BJ (cell line): ENCODE measurements around the gene CD38. TPM values are rescaled to one million over a fixed set of nuclear protein-coding genes. Genes with fewer than 3 reads are reported as not detected.

Source experiments
- CTCF ChIA-PET: fragments of 350-600 bp; formaldehyde crosslinking; extraction: SDS; loops from one replicate; lab custom pipeline; 2021; ENCODE audit warnings: antibody characterized with exemption, inconsistent platforms; lab: Yijun Ruan, JAX
- POLR2A ChIA-PET: fragments of 300-600 bp; sonication (Branson Sonifier 250); formaldehyde crosslinking; extraction: SDS; loops from one replicate; lab custom pipeline; 2021; ENCODE audit warnings: antibody characterized with exemption; lab: Charles Lee
- DNase-seq: peaks from one replicate; pipeline ENCODE4 v3.0.0-alpha.2; 2011; ENCODE audit warnings: low read depth
- H3K27me3 ChIP-seq: 2 replicates; pipeline ENCODE4 v1.6.0; 2011; ENCODE audit warnings: low read length; ENCODE audit not compliant: control insufficient read depth, insufficient read depth
- H3K36me3 ChIP-seq: 2 replicates; pipeline ENCODE4 v1.5.1; 2011; ENCODE audit warnings: low read length; ENCODE audit not compliant: control insufficient read depth, insufficient read depth
- H3K4me3 ChIP-seq: 2 replicates; pipeline ENCODE4 v1.5.1; 2011; ENCODE audit warnings: low read depth, mild to moderate bottlenecking, control low read depth, low read length
- polyA plus RNA-seq: library from polyadenylated mRNA; depleted of rRNA; stranded (reverse); fragments of >200 nt; gene quantifications from 2 replicates; pipeline ENCODE4 v1.2.3, GENCODE V29; 2011
- TF ChIP-seq, protein P1 (sequence below): IDR thresholded peaks from 2 replicates; pipeline ENCODE4 v1.5.1; 2011; ENCODE audit warnings: low read depth, mild to moderate bottlenecking, control low read depth, inconsistent platforms, low read length, moderate library complexity; ENCODE audit not compliant: insufficient read depth

The CD38 gene
- polyA plus RNA-seq, 1 experiment = not detected

DNA sequence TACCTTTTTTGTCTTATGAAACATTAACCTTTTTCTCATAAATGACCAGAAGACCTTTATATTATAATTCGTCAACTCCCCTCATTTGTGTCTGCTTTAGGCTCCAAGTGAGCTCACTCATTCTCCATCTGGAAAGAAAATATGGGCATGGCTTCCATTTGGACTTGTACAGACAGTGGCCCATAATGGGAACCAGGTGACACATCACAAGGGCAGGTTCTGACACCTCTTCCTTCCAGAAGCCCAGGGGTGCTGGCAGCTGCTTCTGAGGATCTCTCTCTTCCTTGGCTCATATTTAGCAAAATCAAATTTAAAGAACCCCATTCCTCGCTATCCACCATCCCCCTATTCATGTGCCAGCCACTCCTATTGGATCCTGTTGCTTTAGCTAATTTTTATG, 69.6 kb downstream of the CD38 start:
- Histone ChIP-seq H3K4me3 (no peak overlapping the region), H3K36me3 (no peaks in the 10 kb centered on the region), H3K27me3 (no peaks in the 10 kb centered on the region)
- POLR2A ChIA-PET = no interaction called here
- no peak for DNase-seq
- TF ChIP-seq, protein P1, sequence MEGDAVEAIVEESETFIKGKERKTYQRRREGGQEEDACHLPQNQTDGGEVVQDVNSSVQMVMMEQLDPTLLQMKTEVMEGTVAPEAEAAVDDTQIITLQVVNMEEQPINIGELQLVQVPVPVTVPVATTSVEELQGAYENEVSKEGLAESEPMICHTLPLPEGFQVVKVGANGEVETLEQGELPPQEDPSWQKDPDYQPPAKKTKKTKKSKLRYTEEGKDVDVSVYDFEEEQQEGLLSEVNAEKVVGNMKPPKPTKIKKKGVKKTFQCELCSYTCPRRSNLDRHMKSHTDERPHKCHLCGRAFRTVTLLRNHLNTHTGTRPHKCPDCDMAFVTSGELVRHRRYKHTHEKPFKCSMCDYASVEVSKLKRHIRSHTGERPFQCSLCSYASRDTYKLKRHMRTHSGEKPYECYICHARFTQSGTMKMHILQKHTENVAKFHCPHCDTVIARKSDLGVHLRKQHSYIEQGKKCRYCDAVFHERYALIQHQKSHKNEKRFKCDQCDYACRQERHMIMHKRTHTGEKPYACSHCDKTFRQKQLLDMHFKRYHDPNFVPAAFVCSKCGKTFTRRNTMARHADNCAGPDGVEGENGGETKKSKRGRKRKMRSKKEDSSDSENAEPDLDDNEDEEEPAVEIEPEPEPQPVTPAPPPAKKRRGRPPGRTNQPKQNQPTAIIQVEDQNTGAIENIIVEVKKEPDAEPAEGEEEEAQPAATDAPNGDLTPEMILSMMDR = no peak
- CTCF ChIA-PET = interaction anchor here (0.6 to 1.7 kb wide), 2 partner anchors 16 to 153 kb away, joined by 3 to 5 read pairs; no protein-coding TSS in a partner anchor

DNA sequence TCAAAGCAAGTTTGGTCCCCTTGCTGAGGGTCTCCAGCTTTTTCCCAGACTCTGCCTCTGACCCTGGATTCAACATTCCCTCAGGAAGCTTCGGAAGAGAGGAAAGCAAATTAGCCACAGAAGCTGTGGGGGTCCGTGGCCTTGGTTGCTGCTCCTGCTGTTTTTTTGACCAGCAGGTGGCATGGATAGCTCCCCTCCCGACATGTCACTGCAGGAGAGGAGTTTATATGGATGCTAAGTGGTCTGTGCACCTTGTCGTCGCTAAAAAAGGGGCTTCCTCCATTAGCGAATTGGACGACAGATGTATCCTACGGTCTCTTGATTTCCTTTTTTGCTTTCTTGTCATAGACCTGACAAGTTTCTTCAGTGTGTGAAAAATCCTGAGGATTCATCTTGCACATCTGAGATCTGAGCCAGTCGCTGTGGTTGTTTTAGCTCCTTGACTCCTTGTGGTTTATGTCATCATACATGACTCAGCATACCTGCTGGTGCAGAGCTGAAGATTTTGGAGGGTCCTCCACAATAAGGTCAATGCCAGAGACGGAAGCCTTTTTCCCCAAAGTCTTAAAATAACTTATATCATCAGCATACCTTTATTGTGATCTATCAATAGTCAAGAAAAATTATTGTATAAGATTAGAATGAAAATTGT, 70.2 kb downstream of the CD38 start:
- Histone ChIP-seq H3K27me3 (no peaks in the 10 kb centered on the region), H3K4me3 (no peak overlapping the region), H3K36me3 (no peaks in the 10 kb centered on the region)
- TF ChIP-seq, protein P1 = no peak
- ChIA-PET CTCF (interaction anchor here (0.6 to 1.7 kb wide), 5 partner anchors 15 to 153 kb away, joined by 3 to 5 read pairs (median 3); no protein-coding TSS in a partner anchor), POLR2A (no interaction called here)
- DNase-seq = no peak

DNA sequence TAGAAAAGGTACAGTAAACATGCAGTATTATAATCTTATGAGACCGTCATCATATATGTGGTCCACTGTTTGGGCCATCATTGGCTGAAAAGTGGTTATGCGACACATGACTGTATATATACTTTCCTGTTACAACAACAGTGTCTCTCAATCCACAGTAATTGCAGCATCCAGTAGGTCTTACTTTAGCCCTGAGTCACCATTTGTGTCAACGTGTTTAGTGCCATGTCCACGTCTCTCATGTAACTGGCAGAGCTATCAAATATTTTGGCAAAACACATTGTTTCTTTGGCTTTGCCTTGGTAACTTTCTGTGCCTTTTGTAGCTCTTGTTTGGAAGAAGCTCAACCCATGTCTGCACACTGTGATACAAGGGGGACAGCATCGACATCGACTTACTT, 73.8 kb downstream of the CD38 start:
- ChIA-PET POLR2A (no interaction called here), CTCF (no interaction called here)
- H3K36me3 ChIP-seq = no peaks in the 10 kb centered on the region
- DNase-seq = no peak
- peaks cover 3% of the 10 kb centered on the region; the same call in 1 of the 2 replicates for H3K27me3 ChIP-seq
- no peak overlapping the region for H3K4me3 ChIP-seq
- TF ChIP-seq, protein P1 = no peak

DNA sequence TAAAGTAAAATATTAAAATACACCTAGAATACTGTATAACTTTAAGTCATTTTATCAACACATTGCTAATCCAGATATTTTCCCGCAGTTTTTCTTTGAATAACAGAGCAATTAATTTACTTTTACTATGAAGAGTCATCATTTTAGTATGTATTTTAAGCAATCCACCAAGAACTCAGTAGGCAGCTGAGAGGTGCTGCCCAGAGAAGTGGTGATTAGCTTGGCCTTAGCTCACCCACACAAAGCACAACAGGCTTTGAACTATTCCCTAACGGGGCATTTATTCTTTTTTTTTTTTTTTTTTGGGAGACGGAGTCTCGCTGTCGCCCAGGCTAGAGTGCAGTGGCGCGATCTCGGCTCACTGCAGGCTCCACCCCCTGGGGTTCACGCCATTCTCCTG, 74.4 kb downstream of the CD38 start:
- POLR2A ChIA-PET = no interaction called here
- H3K4me3 ChIP-seq = no peak overlapping the region
- H3K27me3 ChIP-seq = peaks cover 3% of the 10 kb centered on the region; the same call in 1 of the 2 replicates
- CTCF ChIA-PET = no interaction called here
- TF ChIP-seq, protein P1 = no peak
- no peaks in the 10 kb centered on the region for H3K36me3 ChIP-seq
- DNase-seq = no peak

DNA sequence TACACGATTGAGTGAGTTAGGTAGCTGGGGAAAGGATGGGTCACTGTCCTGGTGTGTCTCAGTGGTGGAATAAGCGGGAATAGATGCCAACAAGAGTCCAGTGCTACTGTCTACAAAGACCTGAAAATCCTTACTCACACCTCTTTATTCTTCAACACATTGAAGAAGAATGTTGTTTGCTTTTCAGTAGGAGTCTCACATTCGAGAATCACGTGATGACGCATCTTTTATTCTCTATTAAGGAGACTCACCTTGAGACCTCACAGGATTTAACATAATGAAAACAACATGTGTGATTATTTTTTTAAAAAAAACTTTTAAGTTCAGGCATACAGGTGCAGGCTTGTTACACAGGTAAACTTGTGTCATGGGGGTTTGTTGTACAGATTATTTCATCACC, 75.2 kb downstream of the CD38 start:
- CTCF ChIA-PET = no interaction called here
- TF ChIP-seq, protein P1 = no peak
- POLR2A ChIA-PET = no interaction called here

More for the DNA sequence above, 75.2 kb downstream of the CD38 start:
- no peak for DNase-seq
- Histone ChIP-seq H3K4me3 (no peak overlapping the region), H3K27me3 (peaks cover 3% of the 10 kb centered on the region; the same call in 1 of the 2 replicates), H3K36me3 (no peaks in the 10 kb centered on the region)
